ENCODE results near the gene SLC22A14.
"Not testable (repeated sequence)": the region's sequence is repeated elsewhere in the genome, so short reads cannot be mapped to it uniquely, and the experiment has no call there.

The SLC22A14 gene

DNA sequence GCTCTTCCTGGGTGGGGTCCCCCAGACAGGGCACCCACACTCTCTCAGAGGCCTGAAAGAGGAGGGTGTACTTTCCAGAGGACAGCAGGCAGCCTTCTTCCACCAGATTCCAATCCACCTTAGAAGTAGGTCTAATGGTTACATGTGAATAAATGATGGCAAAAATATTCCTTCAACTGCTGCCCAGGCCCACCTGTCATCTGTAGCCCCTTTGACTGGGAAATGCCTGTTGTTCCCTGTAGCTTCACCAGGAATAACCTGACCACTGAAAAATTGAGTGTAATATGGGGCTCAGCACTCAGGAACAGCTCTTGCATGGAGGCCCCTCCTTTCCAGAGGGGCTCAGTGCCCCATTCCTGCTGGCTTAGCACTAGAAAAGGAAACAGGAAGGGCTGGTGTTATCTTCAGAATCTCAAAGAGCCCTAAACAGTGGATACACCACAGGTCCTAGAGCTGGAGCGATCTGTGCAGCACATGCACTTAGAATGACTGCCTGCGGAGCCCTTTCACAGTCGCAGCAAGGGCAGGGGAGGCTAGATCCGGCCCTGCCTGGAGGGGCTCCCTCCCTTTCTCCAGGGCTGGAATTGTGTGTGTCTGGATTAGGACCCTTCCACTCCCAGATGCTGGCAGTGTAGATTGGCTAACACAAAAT lies 32.1 kb downstream of the SLC22A14 start:
- no peak for DNase-seq (ENCODE audit: low read depth)

DNA sequence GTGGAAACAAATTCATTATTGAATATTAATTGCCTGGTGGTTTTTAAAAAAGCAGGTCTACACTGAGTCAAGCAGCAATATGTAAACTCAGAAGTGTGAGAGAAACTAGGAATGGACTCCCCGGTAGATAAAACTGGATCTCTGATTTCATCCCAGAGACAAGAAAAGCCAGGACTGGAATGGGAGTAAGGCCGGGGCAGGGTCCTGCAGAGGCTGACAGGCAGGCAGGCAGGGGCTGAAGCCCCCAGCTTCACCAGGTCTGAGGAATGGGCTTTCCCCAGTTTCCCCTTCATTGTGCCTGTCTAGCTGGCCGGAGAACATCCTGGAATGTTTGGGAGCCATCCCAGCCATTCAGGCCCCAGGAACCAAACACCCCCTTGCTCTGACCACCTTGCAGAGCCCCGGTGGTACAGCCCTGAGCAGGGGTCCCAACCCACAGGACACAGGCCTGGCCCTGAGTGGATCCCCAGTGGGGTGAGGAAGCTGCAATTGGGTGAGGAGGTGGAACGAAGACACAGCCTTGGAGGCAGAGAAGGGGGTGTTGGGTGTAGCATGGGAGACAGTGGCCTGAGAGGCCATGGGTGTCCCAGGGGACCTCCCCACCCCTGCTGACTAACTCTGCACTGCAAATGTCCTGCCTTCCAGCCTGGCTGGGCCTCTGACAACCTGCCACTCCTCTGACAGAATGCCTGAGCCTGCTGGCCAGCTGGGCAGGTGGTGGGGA lies 32.8 kb downstream of the SLC22A14 start:
- DNase-seq (ENCODE audit: low read depth) = no peak

DNA sequence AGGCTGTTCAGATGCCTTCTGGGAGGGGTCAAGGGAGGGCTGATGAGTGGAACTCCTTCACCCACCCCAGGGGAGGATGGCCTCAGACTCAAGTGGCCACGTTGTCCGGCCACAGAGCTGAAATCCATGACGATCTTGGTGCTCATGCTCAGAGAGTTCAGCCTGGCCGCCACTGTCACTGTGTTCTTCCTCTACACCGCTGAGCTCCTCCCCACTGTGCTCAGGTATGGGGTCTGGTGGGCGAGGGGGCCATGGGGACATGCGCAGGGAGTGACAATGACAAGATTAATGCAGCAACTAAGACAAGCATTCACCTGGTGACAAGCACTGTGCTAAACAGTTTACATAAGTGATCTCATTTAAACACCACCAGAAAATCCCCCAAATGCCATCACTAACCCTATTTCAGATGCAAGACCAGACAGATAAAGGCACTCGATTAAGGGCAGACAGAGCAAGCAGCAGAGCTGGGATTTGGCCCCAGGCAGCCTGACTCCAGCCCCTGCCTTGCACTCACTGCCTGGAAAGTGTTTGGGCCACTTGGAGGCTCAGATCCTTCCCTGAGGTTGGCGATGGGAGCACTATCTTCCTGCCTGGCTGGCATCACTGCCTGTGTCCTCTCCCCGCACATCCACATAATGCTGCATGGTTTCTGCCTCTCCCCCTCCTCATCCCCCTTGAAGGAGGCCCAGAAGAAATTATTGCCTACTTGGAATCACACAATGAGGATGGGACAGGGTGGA lies 33.6 kb downstream of the SLC22A14 start:
- DNase-seq (ENCODE audit: low read depth) = no peak

DNA sequence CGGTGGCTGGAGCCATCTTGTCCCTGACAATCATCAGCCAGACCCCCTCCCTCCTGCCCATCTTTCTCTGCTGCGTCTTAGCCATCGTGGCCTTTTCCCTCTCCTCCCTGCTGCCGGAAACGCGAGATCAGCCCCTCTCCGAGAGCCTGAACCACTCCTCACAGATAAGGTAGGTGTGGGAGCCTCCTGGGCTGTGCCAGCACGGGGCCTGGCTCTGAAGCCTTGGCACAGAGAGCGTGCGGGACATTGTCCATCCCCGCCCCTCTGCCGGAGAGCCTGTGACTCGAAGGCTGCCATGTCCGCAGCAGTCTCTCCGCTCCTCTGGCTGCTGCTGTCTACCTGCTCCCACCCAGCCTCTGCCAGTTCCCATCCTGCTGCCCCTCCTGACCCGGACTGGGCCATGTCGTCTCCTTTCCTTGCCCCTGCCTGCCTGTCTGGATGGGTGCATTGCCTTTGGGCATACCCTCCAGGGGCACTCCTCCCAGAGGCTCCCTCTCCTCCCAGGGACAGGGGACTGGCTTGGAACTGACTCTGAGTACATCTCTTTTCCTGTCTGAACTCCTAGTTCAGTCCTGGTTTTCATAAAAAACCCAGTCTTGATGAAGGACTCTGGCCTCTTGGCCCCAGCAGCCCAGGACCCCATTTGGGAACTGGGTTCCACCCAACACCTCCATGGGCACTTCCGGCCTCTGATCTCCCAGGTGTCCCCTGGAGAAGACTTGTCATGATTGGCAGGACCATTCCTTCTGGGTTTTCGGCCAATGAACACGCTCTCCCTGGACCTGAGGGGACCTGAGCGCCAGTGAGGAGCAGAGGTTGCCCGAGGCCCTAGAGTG lies 34.5 kb downstream of the SLC22A14 start:
- DNase-seq (ENCODE audit: low read depth) = no peak

DNA sequence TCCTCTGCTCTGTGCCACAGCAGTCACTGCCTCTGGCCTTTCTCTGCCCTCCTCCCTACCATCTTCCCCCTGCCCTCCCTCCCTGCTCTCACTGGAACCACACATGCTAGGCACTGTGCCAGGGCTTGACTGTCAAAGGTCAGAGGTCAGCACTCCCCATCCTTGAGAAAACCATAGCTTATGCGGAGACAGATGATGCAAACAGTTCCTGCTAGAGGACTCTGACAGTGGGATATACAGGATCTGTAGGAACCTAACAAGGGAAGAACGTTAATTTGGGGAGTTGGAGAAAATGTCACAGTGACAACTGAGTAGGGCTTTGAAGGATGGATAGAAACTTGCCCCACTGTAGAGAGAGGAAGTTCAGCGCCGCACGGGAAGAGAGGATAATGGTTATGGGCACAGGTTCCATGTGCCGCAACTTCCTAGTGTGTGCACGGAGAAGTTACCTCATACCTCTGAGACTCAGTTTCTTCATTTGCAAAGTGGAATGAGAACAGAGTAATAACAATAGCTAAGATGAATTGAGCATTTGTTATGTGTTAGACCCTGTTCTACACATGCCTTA lies 35.2 kb downstream of the SLC22A14 start:
- DNase-seq (ENCODE audit: low read depth) = no peak

DNA sequence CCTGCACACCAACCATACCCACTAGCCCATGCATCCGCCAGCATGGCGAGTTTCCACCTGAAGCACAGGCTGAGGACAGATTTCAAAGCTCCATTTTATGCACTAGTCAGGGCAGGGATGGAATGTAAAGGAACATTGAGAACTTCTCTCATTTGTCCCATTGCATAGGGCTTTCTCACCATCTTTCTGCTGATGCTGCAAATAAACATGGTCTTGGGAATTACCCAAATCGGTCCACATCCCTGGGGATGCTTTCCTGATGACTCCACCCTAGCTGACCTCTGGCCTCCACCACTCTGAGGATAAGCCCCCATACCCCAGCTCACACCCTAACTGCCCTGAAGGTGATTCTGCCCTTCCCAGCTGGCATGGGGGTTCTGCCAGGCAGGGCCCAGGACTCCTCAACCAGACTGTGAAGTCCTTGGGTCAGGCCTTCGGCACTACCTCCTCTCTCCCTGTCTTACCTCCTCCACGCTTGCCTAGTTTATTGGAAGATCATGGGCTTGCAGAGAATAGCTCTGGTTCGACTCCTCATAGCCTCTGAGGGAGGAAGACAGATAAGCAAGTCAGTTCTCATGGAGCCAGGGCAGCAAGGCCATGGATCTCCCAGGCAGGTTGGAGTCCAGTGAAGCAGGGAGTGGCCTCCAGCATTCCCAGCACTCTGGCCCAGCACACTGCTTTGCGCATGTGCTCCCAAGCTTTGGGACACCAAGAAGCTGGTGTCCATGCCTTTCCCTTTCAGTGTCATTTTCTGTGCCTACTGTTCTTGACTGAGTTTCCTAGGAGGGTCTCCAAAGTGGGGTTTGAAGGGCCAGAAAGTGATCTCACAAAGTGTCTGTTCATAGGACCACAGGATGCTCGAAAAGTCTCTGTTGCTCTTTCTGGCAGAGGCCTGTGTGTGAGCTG lies 36.9 kb downstream of the SLC22A14 start:
- no peak for DNase-seq (ENCODE audit: low read depth)

DNA sequence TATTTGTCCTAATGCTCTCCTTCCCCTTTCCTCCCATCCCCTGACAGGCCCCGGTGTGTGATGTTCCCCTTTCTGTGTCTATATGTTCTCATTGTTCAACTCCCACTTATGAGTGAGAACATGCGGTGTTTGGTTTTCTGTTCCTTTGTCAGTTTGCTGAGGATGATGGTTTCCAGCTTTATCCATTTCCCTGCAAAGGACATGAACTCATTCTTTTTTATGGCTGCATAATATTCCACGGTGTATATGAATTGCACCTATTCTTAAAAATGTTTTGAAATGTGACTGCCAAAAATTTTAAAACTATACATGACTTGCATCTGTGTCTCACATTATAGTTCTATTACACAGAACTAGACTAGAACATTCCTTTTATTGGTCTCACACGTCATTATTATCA lies 38.5 kb downstream of the SLC22A14 start:
- DNase-seq (ENCODE audit: low read depth) = not testable (repeated sequence)

DNA sequence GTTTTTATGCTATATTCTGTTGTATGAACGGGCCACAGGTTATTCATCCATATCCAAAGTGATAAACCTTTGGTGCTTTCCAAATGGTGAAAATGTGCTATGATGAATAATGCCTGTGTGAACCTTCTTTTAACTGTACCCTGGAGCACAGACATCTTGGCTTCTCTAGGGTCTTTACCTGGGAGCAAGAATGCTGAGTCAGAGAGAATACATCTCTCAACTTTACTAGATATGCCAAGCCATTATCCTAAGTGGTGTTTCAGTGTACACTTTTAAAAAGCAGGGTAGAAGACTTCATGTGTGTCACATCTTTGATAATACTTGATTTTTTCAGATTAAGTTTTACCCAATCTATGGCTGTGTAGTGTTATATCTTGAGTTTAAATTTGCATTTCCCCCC lies 41.0 kb downstream of the SLC22A14 start:
- no peak for DNase-seq (ENCODE audit: low read depth)

DNA sequence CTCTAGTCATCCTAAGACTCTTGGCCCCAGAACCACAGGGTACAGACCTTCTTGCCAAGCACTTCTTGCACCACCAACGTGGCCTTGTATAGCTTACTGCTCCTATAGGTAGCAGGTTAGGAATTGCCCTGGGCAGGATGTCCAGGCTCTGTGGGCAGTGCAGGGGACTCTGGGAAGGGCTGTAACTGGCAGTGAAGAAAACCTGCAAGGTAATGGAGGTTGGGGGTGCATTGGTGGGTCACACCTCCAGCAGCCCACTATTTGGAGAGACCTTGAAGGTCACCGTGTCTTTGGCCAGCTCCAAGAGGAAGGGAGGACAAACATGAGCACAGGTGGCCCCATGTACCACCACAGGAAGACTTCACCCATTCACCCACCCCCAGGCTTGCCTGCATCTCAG lies 43.2 kb downstream of the SLC22A14 start:
- no peak for DNase-seq (ENCODE audit: low read depth)

DNA sequence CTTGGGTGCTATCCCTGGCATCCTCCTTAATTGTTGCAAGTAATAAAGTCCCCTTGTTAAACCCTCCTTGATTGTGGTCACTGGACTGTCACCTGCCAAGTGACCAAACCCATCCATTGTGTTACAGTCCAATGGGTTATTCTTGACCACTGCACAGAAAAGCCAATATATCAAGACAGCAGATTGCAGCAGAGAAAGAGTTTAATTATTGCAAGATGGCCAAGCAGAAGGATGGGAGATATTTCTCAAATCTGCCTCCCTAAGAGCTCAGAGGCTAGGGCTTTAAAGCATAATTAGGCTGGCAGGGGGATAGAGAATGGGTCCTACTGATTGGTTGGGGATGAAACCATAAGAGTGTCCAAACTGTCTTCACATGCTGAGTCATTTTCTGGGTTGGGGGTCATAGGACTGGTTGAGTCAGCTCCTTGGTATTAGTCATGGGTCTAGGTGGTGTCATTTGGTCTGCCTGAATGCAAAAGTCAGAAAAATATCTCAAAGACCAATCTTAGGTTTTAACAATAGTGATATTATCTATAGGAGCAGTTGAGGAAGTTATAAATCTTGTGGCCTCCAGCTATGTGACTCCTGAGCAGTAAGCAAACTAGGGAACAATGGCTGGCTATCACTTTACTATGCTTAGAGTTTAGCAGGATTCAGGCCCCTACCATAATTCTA lies 45.4 kb downstream of the SLC22A14 start:
- DNase-seq (ENCODE audit: low read depth) = no peak

DNA sequence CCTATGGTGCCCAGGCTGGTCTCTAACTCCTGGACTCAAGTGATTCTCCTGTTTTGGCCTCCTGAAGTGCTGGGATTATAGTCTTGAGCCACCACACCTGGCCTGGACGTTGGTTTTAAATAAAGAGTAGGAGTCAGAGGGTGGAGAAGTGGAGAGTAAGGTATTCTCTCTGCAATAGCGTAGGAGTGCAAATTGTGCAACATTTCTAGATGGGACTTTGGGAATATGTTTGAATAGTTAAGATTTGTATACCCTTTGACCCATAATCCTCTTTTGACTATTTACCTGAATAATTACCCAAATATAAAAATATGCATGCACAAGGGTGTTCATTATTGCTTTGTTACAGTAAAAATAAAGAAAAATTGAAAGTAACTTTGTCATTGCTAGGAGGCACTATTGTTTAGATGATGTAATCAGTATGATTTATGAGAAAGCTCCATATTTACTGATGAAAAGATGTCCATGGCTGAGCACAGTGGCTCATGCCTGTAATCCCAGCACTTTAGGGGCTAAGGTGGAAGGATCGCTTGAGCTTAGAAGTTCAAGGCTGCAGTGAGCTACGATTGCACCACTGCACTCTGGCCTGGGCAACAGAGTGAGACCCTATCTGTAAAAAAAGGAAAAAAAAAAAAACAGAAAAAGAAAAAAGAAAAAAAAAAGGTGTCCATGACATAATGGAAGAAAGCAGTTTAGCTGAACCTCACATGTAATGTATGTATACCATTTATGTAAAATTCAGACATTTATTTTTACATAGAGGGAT lies 49.3 kb downstream of the SLC22A14 start:
- no peak for DNase-seq (ENCODE audit: low read depth)

DNA sequence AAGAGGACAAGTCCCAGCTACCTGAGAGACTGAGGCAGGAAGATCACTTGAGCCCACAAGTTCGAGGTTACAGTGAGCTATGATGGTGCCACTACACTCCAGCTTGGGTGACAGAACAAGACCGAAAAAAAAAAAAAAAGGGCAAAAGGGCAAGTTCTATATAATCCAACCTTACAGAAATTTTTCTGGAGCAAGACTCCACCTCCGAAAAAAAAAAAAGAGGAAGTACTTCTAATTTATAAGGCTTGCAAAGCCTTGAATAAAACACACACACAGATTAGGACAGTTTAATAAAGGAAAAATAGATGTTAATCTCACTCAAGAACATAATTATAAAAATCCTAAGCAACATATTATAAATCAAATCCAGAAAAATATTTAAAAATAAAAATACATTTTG lies 50.1 kb downstream of the SLC22A14 start:
- DNase-seq (ENCODE audit: low read depth) = no peak

DNA sequence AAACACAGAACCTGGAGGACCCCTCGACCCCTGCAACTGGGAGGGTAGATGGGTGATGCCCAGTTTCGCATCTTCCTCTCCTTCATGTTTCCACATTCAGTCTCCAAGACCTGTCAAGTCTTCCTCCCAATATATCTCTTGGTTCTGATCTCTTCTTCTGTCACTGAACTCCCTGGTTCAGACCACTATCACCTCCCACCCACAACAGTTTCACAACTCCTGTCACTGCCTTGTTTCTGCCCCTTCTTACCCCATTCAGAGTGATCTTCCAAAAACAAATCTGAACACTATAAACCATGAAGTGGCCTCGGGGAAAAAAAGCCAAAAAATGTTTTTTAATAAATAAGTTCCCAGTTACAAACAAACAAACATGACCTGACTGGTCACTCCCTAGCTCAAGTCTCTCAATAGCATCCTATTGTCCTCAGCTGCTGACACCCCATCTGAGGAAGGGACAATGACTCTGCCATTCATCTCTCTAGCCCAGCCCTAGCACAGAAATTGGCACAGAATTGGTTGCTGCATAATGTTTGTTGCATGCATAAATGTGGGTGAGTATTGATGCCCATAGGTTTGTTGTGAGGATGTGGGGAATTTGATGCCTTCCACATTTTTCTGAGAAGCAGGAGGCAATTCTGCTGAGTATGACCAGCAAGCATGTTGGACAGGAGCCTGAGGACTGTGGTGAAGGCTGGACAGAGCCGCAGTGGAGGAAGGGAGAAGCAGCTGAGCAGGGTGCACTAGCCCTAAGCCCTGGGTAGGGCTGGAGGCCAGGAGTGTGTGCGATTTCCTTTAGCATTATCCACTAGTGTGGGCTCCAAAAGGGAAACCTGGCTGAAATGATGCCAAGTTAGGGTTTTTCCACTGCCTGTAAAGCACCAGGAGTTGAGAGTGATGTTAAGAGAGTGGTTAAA lies 52.3 kb downstream of the SLC22A14 start:
- no peak for DNase-seq (ENCODE audit: low read depth)

DNA sequence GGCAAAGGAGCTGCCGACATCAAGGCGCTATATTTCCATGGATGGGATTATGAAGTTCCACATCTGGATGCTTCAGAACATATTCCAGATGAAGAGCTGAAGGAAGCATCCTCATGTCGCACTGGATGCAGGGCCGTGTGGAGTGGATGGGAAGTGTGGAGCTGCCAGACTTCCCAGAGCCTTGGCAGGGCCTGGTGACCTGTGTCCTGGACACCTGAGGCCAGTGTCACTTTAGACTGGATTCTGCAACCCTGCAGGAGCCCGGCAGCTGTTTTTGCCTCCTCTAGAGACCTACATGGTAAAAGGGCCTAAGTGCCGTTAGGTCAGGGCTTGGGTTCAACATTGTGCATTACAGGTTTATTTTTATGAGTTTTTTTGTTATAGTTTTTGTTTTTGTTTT lies 53.2 kb downstream of the SLC22A14 start:
- DNase-seq (ENCODE audit: low read depth) = no peak

DNA sequence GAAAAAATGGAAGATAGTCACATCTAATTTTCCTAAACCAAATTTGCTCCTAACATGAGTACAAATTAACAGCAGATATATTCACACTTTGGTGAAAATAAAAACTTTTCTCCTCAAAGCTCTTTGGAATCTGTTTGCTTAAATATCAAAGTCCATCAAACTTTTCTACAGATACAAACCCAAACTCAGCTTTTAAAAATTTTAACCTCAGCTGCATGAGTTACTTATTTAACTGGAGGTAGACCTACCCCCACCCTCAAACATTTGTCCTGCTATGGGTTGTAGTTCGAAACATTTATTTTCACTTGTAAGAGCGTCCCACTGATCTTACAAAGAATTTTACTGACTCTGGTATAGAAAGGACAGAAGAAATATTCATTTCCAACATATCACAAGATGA lies 55.6 kb downstream of the SLC22A14 start:
- DNase-seq (ENCODE audit: low read depth) = no peak

DNA sequence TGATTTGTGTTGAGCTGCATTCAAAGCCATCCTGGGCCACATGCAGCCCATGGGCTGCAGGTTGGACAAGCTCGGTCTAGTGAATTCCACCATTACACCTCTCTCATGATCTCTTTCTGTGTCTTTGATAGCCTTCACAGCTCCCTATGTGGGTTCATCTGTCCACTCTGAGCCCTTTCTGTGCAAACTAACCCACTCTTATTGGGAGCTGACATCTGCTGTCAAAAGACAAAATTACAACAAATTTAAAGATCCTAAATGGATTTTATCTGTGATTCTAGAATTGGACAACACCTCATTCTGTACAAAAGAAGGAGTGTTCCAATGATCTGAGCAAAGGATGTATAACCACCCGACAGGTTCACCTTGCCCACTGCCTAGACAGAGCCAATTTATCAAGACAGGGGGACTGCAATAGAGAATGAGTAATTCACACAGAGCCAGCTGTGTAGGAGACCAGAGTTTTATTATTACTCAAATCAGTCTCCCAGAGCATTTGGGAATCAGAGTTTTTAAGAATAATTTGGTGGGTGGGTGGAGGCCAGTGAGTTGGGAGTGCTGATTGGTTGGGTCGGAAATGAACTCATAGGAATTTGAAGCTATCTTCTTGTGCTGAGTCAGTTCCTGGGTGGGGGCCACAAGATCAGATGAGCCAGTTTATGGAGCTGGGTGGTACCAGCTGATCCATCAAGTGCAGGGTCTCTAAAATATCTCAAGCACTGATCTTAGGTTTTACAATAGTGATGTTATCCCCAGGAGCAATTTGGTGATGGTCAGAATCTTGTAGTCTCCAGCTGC lies 61.9 kb downstream of the SLC22A14 start:
- no peak for DNase-seq (ENCODE audit: low read depth)

DNA sequence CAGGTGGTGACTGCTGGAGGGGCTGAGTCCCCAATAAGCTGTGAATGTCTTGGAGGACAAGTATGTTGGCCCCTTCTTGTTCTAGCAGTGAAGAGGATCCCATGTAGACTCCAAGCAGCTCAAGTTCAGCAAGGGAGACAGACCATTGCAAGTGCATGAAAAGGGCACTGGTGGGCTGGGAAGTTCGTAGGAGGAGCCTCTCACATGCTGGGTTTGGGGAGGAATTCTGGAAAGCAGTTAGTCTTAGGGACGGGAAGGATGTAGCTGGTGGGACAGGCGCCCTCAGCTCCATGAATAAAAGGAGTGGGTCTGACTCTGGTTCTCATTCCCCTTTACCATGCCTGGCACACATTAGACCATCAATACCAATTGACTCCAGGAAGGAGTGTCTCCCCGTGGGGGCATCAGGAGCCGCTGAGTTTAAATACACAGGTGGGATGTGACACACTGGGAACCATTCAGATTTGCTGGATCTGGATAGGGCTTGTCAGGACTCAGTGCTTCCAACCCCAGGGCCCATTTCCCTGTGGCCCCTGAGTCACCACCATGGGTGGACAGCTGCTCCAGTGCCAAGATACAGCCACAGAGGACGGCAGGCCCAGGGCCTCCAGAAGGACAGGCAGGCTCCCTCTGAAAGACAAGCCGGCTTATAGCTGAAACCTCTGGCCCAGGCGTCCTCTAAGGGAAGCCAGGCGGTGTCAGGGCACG lies 63.9 kb downstream of the SLC22A14 start:
- no peak for DNase-seq (ENCODE audit: low read depth)
